HepG2 (cell line): Measurements from ENCODE around the gene COL18A1. TPM values are rescaled to one million over a fixed set of nuclear protein-coding genes. Genes with fewer than 3 reads are reported as not detected.

ENCODE experiments used
- AKNA ChIP-seq: sonication (generic); formaldehyde crosslinking; IDR thresholded peaks from 2 replicates; pipeline ENCODE4 v1.4.0; 2020; ENCODE audit warnings: missing genetic modification reagents, borderline replicate concordance
- CCDC6 ChIP-seq: sonication (generic); formaldehyde crosslinking; IDR thresholded peaks from 2 replicates; pipeline ENCODE4 v1.8.1; 2022; ENCODE audit warnings: mild to moderate bottlenecking, missing genetic modification reagents, moderate library complexity
- CENPBD1 ChIP-seq: sonication (generic); formaldehyde crosslinking; IDR thresholded peaks from 2 replicates; pipeline ENCODE4 v1.8.0; 2022; ENCODE audit warnings: missing genetic modification reagents, low read depth, mild to moderate bottlenecking, borderline replicate concordance
- KAT7 ChIP-seq: IDR thresholded peaks from 2 replicates; pipeline ENCODE4 v1.6.1; 2018; ENCODE audit warnings: borderline replicate concordance, missing compliant biosample characterization
- MYC ChIP-seq: sonication (generic); formaldehyde crosslinking; IDR thresholded peaks from 2 replicates; pipeline ENCODE4 v1.9.0; 2021; ENCODE audit warnings: missing genetic modification reagents, borderline replicate concordance
- NFYB ChIP-seq: sonication (generic); formaldehyde crosslinking; IDR thresholded peaks from 2 replicates; pipeline ENCODE4 v1.4.0; 2020; ENCODE audit warnings: missing genetic modification reagents
- RFX5 ChIP-seq: IDR thresholded peaks from 2 replicates; pipeline ENCODE4 v1.6.1; 2011; ENCODE audit warnings: low read depth, low read length, improper control_type of control experiment
- SKI ChIP-seq: fragments of 450-650 bp; IDR thresholded peaks from one replicate; pipeline ENCODE4 v1.6.1; 2018; ENCODE audit warnings: mild to moderate bottlenecking; ENCODE audit not compliant: partially characterized antibody
- TAF15 ChIP-seq: fragments of 200-400 bp; formaldehyde crosslinking; IDR thresholded peaks from one replicate; pipeline ENCODE4 v1.6.1; 2018; ENCODE audit warnings: mild to moderate bottlenecking, low read depth, low read length; ENCODE audit not compliant: poor library complexity, severe bottlenecking
- ZNF484 ChIP-seq: sonication (generic); formaldehyde crosslinking; IDR thresholded peaks from 2 replicates; pipeline ENCODE4 v1.5.1; 2020; ENCODE audit warnings: mild to moderate bottlenecking, low read depth, missing genetic modification reagents, borderline replicate concordance
- ZNF747 ChIP-seq: sonication (generic); formaldehyde crosslinking; IDR thresholded peaks from 2 replicates; pipeline ENCODE4 v1.8.1; 2023; ENCODE audit warnings: missing genetic modification reagents, mild to moderate bottlenecking, borderline replicate concordance
- ZNF883 ChIP-seq: sonication (generic); formaldehyde crosslinking; IDR thresholded peaks from 2 replicates; pipeline ENCODE4 v1.5.1; 2020; ENCODE audit warnings: mild to moderate bottlenecking, missing genetic modification reagents; ENCODE audit errors: not compliant biosample characterization
- polyA plus RNA-seq, 8 experiments: library from polyadenylated mRNA; depleted of rRNA in 3 of 8; stranded (reverse) in 7 of 8; unstranded in 1 of 8; fragments of >200 nt; fragmentation: Illumina TruSeq in 4 of 8; extraction: Trizol in 4 of 8; gene quantifications; 2 replicates each; pipeline versions ENCODE4 v1.2.1 to v1.2.3, GENCODE V29; 2011 to 2016; ENCODE audit warnings: low read depth in 4 of 8, missing spikeins in 1 of 8, mixed read lengths in 1 of 8; ENCODE audit not compliant: insufficient read depth in 1 of 8
- total RNA-seq, 5 experiments: library from RNA; depleted of rRNA; stranded (reverse); fragments of >200 nt; fragmentation: Illumina TruSeq; extraction: Trizol; gene quantifications; 2 replicates each; pipeline ENCODE4 v1.2.3, GENCODE V29; 2016; ENCODE audit warnings: low read depth in 1 of 5
- TF ChIP-seq, protein P1 (sequence below): sonication (generic); formaldehyde crosslinking; IDR thresholded peaks from 2 replicates; pipeline ENCODE4; 2020; ENCODE audit warnings: missing genetic modification reagents, mild to moderate bottlenecking, borderline replicate concordance
- TF ChIP-seq, protein P2 (sequence below): sonication (generic); formaldehyde crosslinking; IDR thresholded peaks from 2 replicates; pipeline ENCODE4 v1.8.0; 2022; ENCODE audit warnings: low read depth, missing genetic modification reagents
- TF ChIP-seq, protein P3 (sequence below): sonication (generic); formaldehyde crosslinking; IDR thresholded peaks from 2 replicates; pipeline ENCODE4 v1.4.0; 2020; ENCODE audit warnings: missing genetic modification reagents

COL18A1 gene
- total and polyA plus RNA-seq, 2 of the 13 experiments (the other 11 are each of a cell fraction or from before 2014, with no cell fraction given): 79.0 to 102 TPM

DNA sequence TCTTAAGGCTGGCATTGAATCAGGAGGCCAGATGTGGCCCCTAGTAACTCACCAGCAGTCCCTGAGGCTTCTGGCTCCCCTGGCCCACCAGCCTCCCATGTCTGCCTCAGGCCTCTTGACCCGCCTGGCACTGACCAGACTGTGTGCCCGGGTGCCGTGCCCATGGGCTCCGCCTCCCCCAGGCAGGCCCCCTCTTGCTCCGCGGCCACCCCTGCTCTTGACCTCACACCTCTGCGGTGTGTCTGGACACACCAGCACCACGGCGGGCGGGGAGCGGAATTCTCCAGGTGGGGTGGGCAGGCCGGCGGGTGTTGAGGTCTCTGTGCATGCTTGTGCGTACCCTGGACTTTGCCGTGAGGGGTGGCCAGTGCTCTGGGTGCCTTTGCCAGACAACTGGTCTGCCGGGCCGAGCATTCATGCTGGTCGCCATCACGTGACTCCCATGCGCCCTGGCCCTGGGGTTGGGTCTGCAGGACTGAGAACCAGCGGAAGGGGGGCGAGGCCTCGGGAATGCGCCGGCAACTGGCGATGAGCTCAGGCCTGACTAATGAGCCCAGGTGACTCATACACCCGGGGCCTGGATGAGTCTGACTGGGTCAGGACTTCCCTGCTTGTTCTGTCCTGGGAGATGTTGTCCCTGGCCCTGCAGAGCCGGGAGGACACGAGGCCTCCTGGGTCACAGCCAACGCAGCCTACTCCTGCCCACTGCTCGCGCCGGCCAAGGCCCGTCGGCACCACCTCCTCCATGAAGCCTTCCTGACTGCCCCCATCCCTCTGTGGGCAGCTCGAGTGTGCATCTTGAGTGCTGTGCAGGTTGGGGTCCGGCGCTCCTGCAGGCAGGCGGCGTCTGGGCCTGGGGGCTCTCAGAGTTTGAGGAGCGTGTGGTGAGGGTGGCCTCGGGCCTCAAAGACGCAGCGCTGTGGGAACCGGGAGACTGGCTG lies 22.6 kb downstream of the COL18A1 start (continued):
- TF ChIP-seq, protein P1, sequence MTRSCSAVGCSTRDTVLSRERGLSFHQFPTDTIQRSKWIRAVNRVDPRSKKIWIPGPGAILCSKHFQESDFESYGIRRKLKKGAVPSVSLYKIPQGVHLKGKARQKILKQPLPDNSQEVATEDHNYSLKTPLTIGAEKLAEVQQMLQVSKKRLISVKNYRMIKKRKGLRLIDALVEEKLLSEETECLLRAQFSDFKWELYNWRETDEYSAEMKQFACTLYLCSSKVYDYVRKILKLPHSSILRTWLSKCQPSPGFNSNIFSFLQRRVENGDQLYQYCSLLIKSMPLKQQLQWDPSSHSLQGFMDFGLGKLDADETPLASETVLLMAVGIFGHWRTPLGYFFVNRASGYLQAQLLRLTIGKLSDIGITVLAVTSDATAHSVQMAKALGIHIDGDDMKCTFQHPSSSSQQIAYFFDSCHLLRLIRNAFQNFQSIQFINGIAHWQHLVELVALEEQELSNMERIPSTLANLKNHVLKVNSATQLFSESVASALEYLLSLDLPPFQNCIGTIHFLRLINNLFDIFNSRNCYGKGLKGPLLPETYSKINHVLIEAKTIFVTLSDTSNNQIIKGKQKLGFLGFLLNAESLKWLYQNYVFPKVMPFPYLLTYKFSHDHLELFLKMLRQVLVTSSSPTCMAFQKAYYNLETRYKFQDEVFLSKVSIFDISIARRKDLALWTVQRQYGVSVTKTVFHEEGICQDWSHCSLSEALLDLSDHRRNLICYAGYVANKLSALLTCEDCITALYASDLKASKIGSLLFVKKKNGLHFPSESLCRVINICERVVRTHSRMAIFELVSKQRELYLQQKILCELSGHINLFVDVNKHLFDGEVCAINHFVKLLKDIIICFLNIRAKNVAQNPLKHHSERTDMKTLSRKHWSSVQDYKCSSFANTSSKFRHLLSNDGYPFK (CRISPR knock-in tag): peak; percentile 55; the same call in 1 of the 2 replicates
- peak; percentile 97 for TF ChIP-seq ZNF747
- TF ChIP-seq AKNA: no peak; the same call in 1 of the 2 replicates
- no peak for TF ChIP-seq CENPBD1 (CRISPR knock-in tag)
- TF ChIP-seq, protein P2, sequence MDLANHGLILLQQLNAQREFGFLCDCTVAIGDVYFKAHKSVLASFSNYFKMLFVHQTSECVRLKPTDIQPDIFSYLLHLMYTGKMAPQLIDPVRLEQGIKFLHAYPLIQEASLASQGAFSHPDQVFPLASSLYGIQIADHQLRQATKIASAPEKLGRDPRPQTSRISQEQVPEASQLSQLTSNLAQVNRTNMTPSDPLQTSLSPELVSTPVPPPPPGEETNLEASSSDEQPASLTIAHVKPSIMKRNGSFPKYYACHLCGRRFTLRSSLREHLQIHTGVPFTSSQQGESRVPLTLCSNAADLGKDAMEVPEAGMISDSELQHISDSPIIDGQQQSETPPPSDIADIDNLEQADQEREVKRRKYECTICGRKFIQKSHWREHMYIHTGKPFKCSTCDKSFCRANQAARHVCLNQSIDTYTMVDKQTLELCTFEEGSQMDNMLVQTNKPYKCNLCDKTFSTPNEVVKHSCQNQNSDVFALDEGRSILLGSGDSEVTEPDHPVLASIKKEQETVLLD (CRISPR knock-in tag): peak; percentile 66; the same call in 1 of the 2 replicates
- TF ChIP-seq, protein P3, sequence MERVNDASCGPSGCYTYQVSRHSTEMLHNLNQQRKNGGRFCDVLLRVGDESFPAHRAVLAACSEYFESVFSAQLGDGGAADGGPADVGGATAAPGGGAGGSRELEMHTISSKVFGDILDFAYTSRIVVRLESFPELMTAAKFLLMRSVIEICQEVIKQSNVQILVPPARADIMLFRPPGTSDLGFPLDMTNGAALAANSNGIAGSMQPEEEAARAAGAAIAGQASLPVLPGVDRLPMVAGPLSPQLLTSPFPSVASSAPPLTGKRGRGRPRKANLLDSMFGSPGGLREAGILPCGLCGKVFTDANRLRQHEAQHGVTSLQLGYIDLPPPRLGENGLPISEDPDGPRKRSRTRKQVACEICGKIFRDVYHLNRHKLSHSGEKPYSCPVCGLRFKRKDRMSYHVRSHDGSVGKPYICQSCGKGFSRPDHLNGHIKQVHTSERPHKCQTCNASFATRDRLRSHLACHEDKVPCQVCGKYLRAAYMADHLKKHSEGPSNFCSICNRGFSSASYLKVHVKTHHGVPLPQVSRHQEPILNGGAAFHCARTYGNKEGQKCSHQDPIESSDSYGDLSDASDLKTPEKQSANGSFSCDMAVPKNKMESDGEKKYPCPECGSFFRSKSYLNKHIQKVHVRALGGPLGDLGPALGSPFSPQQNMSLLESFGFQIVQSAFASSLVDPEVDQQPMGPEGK (CRISPR knock-in tag): peak; percentile 91
- TF ChIP-seq TAF15: no peak
- peak; percentile 68; the same call in 1 of the 2 replicates for TF ChIP-seq CCDC6
- peak; percentile 95 for TF ChIP-seq SKI
- TF ChIP-seq ZNF484 (CRISPR knock-in tag): no peak
- no peak for TF ChIP-seq KAT7 (CRISPR knock-in tag)
- no peak for TF ChIP-seq ZNF883
- TF ChIP-seq RFX5: no peak
- TF ChIP-seq NFYB (CRISPR knock-in tag): peak; percentile 38; the same call in 1 of the 2 replicates
- TF ChIP-seq MYC (CRISPR knock-in tag): peak; percentile 95
